HepG2 (cell line): Measurements from ENCODE around the gene TMEM98. TPM values are rescaled to one million over a fixed set of nuclear protein-coding genes. Genes with fewer than 3 reads are reported as not detected.

Experiments used
- ATAC-seq: fragments of 200-7000 bp; cut with Tn5 transposase; 3 replicates; pipeline ENCODE4 v1.9.1; 2020; ENCODE audit warnings: mild to moderate bottlenecking, moderate library complexity
- BruUV-seq: library from RNA; stranded (reverse); fragments of 400-500 nt; replicated peaks from 2 replicates; lab custom pipeline; 2021; lab: Mats Ljungman, UMichigan
- CTCF ChIA-PET: fragments of 300-600 bp; formaldehyde crosslinking; extraction: SDS; loops from one replicate; lab custom pipeline; 2021; ENCODE audit warnings: low total read pairs, inconsistent platforms, low intra/inter-chr PET ratio; lab: Yijun Ruan, JAX
- POLR2A ChIA-PET: fragments of 350-600 bp; sonication (Branson Sonifier 250); formaldehyde crosslinking; loops from one replicate; lab custom pipeline; 2020; ENCODE audit warnings: antibody characterized with exemption, inconsistent platforms; lab: Yijun Ruan, JAX
- DNase-seq: peaks from one replicate; pipeline ENCODE4 v3.0.0-alpha.2; 2015; ENCODE audit warnings: low spot score
- FAIRE-seq: peaks from 3 replicates; lab custom pipeline; 2011; peaks lifted over from hg19 to GRCh38; lab: Jason Lieb, UNC
- H2AFZ ChIP-seq: one replicate; pipeline ENCODE4 v1.6.1; 2011; ENCODE audit warnings: low read length, inconsistent platforms
- H3K27ac ChIP-seq: fragments of 300-600 bp; 3 replicates; pipeline ENCODE4 v1.8.0; 2011; ENCODE audit warnings: mixed run types, mild to moderate bottlenecking, mixed read lengths, low read length, inconsistent platforms; ENCODE audit not compliant: insufficient read depth; ENCODE audit errors: extremely low read length
- H3K27me3 ChIP-seq, 2 experiments: fragments of 200-600 bp in 1 of 2; 2 replicates in 1 of 2; 3 replicates in 1 of 2; pipeline versions ENCODE4 v1.6.0 to v1.8.0; 2011; ENCODE audit warnings: low read length in 2 of 2, mild to moderate bottlenecking in 2 of 2, moderate library complexity in 2 of 2, inconsistent platforms in 1 of 2; ENCODE audit not compliant: insufficient read depth in 2 of 2, control insufficient read depth in 1 of 2
- H3K36me3 ChIP-seq, 2 experiments: fragments of 200-600 bp in 1 of 2; replicated peaks in 1 of 2; 2 replicates in 1 of 2; 3 replicates in 1 of 2; pipeline versions ENCODE4 v1.5.1 to v1.8.0; 2011; ENCODE audit warnings: low read length in 2 of 2, inconsistent platforms in 1 of 2; ENCODE audit not compliant: insufficient read depth in 2 of 2, control insufficient read depth in 1 of 2
- H3K4me1 ChIP-seq: 2 replicates; pipeline ENCODE4 v1.5.1; 2012; ENCODE audit warnings: low read length, inconsistent platforms; ENCODE audit not compliant: insufficient read depth
- H3K4me2 ChIP-seq: 2 replicates; pipeline ENCODE4 v1.6.0; 2011; ENCODE audit warnings: low read depth, low read length, inconsistent platforms
- H3K4me3 ChIP-seq, 3 experiments: fragments of 200-600 bp in 1 of 3; sonication (generic), shearing (Covaris generic) in 1 of 3; replicated peaks in 1 of 3; 2 replicates each; pipeline ENCODE4 v1.5.1; 2011 to 2016; ENCODE audit warnings: low read length in 3 of 3, inconsistent platforms in 2 of 3, low read depth in 2 of 3, mild to moderate bottlenecking in 2 of 3, control low read depth in 1 of 3, mixed read lengths in 1 of 3; ENCODE audit not compliant: insufficient read depth in 1 of 3
- H3K79me2 ChIP-seq: one replicate; pipeline ENCODE4 v1.6.1; 2011; ENCODE audit warnings: low read length, inconsistent platforms; ENCODE audit not compliant: insufficient read depth
- H3K9ac ChIP-seq: 2 replicates; pipeline ENCODE4 v1.6.0; 2011; ENCODE audit warnings: mild to moderate bottlenecking, low read depth, low read length, inconsistent platforms; ENCODE audit not compliant: insufficient read depth
- H3K9me3 ChIP-seq: 2 replicates; pipeline ENCODE4 v1.5.1; 2012; ENCODE audit warnings: mild to moderate bottlenecking, low read length
- H4K20me1 ChIP-seq: 2 replicates; pipeline ENCODE4 v1.6.0; 2011; ENCODE audit warnings: inconsistent platforms, mild to moderate bottlenecking, low read length, moderate library complexity; ENCODE audit not compliant: insufficient read depth
- ADNP ChIP-seq: sonication (generic); formaldehyde crosslinking; IDR thresholded peaks from 2 replicates; pipeline ENCODE4 v1.4.0; 2020; ENCODE audit warnings: missing genetic modification reagents
- AHR ChIP-seq: IDR thresholded peaks from 2 replicates; pipeline ENCODE4 v1.6.1; 2018; ENCODE audit warnings: missing genetic modification reagents, missing compliant biosample characterization
- ARNT2 ChIP-seq: sonication (generic); formaldehyde crosslinking; IDR thresholded peaks from 2 replicates; pipeline ENCODE4 v1.8.0; 2022; ENCODE audit warnings: mild to moderate bottlenecking, low read depth, missing genetic modification reagents, moderate library complexity
- HOXA9 ChIP-seq: sonication (generic); formaldehyde crosslinking; IDR thresholded peaks from 2 replicates; pipeline ENCODE4 v1.8.1; 2022; ENCODE audit warnings: missing genetic modification reagents, mild to moderate bottlenecking, moderate library complexity, borderline replicate concordance
- MEIS2 ChIP-seq: sonication (generic); formaldehyde crosslinking; IDR thresholded peaks from 2 replicates; pipeline ENCODE4 v1.9.0; 2021; ENCODE audit warnings: mild to moderate bottlenecking, missing genetic modification reagents
- SYNCRIP ChIP-seq: fragments of 200-400 bp; formaldehyde crosslinking; IDR thresholded peaks from 2 replicates; pipeline ENCODE4 v1.6.1; 2018; ENCODE audit warnings: mild to moderate bottlenecking, low read depth, low read length; ENCODE audit not compliant: insufficient read depth
- ZNF234 ChIP-seq: sonication (generic); formaldehyde crosslinking; conservative IDR thresholded peaks from 2 replicates; pipeline ENCODE4 v1.5.1; 2020; ENCODE audit warnings: mild to moderate bottlenecking, missing genetic modification reagents
- ZNF878 ChIP-seq: sonication (generic); formaldehyde crosslinking; IDR thresholded peaks from 2 replicates; pipeline ENCODE4 v1.8.1; 2023; ENCODE audit warnings: mild to moderate bottlenecking, missing genetic modification reagents, moderate library complexity
- WGBS: methylation state at CpG from one replicate; pipeline ENCODE4 v1.1.6; 2017; ENCODE audit warnings: low lambda C conversion rate; 5-methylcytosine and 5-hydroxymethylcytosine counted together
- in situ Hi-C: cut with HindIII; loops from 2 replicates; pipeline ENCODE4 v1.10.0; 2017; ENCODE audit warnings: low pct_unique_long_range_greater_than_20kb; ENCODE audit not compliant: extremely low pct_ligation_motif_present
- intact Hi-C: fragments of 100-400 bp; cut with micrococcal nuclease; formaldehyde crosslinking; loops from one replicate; pipeline ENCODE4 v1.10.0; 2022; ENCODE audit not compliant: unreplicated experiment
- polyA plus RNA-seq, 8 experiments: library from polyadenylated mRNA; depleted of rRNA in 3 of 8; stranded (reverse) in 7 of 8; unstranded in 1 of 8; fragments of >200 nt; fragmentation: Illumina TruSeq in 4 of 8; extraction: Trizol in 4 of 8; gene quantifications; 2 replicates each; pipeline versions ENCODE4 v1.2.1 to v1.2.3, GENCODE V29; 2011 to 2016; ENCODE audit warnings: low read depth in 4 of 8, missing spikeins in 1 of 8, mixed read lengths in 1 of 8; ENCODE audit not compliant: insufficient read depth in 1 of 8
- total RNA-seq, 5 experiments: library from RNA; depleted of rRNA; stranded (reverse); fragments of >200 nt; fragmentation: Illumina TruSeq; extraction: Trizol; gene quantifications; 2 replicates each; pipeline ENCODE4 v1.2.3, GENCODE V29; 2016; ENCODE audit warnings: low read depth in 1 of 5

Gene TMEM98
- total and polyA plus RNA-seq, 2 of the 13 experiments (the other 11 are each of a cell fraction or from before 2014, with no cell fraction given), result 103 to 175 TPM

GRCh38 chr17:32935726-32936125, 7.8 kb downstream of the TMEM98 start (continued):
- TF ChIP-seq ZNF878 (CRISPR knock-in tag), result no peak

- POLR2A ChIA-PET, result interaction anchor here (0.8 to 1.6 kb wide), 2 partner anchors 8 to 9 kb away, joined by 4 to 5 read pairs; partner anchors contain the start of gene TMEM98
- DNase-seq, result no peak
- no peak overlapping the region for H3K9ac ChIP-seq
- no peak for FAIRE-seq
- no peak overlapping the region for H2AFZ ChIP-seq
- CTCF ChIA-PET, result interaction anchor here (1.2 to 1.5 kb wide), 3 partner anchors 59 to 153 kb away, joined by 3 to 14 read pairs (median 5); partner anchors contain the start of gene MYO1D
- in situ Hi-C loops (no loop called here), intact Hi-C loops (no loop called here)
- H3K9me3 ChIP-seq, result no peaks in the 10 kb centered on the region
- WGBS, result 95% methylated on average over 13 of the region's 15 CpGs
- no peak overlapping the region for H3K27ac ChIP-seq
- H3K79me2 ChIP-seq, result no peaks in the 10 kb centered on the region
- 0 out of 2 replicates have a peak overlapping the region, but pooled peaks have one; percentile 19 for H3K4me2 ChIP-seq
- no peaks in the 10 kb centered on the region for H3K27me3 ChIP-seq
- TF ChIP-seq MEIS2 (CRISPR knock-in tag) (no peak), ADNP (CRISPR knock-in tag) (no peak), HOXA9 (CRISPR knock-in tag) (no peak), ARNT2 (CRISPR knock-in tag) (no peak), ZNF234 (CRISPR knock-in tag) (no peak), SYNCRIP (no peak), AHR (no peak)
- H3K4me3 ChIP-seq, result no peak overlapping the region
- no peaks in the 10 kb centered on the region for H4K20me1 ChIP-seq
- no TSS peak for BruUV-seq
- peaks cover 14 to 59% of the 10 kb centered on the region in 2 experiments for H3K36me3 ChIP-seq
- ATAC-seq, result peak; percentile 42
- H3K4me1 ChIP-seq, result peaks cover 11% of the 10 kb centered on the region
Observed at GRCh38 chr17:32936186-32936893, 8.4 kb downstream of the TMEM98 start.
